Spinal cord (tissue), 10 donors: ENCODE measurements around the gene FAM131C. TPM values are rescaled to one million over a fixed set of nuclear protein-coding genes. Genes with fewer than 3 reads are reported as not detected.

Experiments used
- DNase-seq, 6 donors: peaks; one replicate each; pipeline versions ENCODE4 v3.0.0 to v3.0.0-alpha.2; 2013 to 2015; ENCODE audit warnings: low spot score in 6 of 6, low read depth in 4 of 6
- H3K27ac ChIP-seq: one replicate; pipeline ENCODE4 v1.5.1; 2013; ENCODE audit warnings: low read depth, low read length, control low read depth
- H3K27me3 ChIP-seq: one replicate; pipeline ENCODE4 v1.6.1; 2013; ENCODE audit warnings: low read length; ENCODE audit not compliant: control insufficient read depth, insufficient read depth
- H3K36me3 ChIP-seq: one replicate; pipeline ENCODE4 v1.6.1; 2013; ENCODE audit warnings: low read length; ENCODE audit not compliant: control insufficient read depth, insufficient read depth
- H3K4me1 ChIP-seq: one replicate; pipeline ENCODE4 v1.6.1; 2013; ENCODE audit warnings: low read length; ENCODE audit not compliant: control insufficient read depth, insufficient read depth
- H3K4me3 ChIP-seq: one replicate; pipeline ENCODE4 v1.5.1; 2013; ENCODE audit warnings: low read depth, low read length, control low read depth
- H3K9me3 ChIP-seq: one replicate; pipeline ENCODE4 v1.6.1; 2013; ENCODE audit warnings: low read length; ENCODE audit not compliant: control insufficient read depth, insufficient read depth
- WGBS: methylation state at CpG from one replicate; pipeline ENCODE4 v1.1.5; 2013; ENCODE audit warnings: missing lambda C conversion rate; ENCODE audit not compliant: insufficient coverage; 5-methylcytosine and 5-hydroxymethylcytosine counted together
- polyA plus RNA-seq, 2 donors: library from polyadenylated mRNA; unstranded; fragments of 120-200 nt; gene quantifications; one replicate each; pipeline ENCODE4 v1.2.1, GENCODE V29; 2013; ENCODE audit not compliant: insufficient read length in 2 of 2
- total RNA-seq, 2 donors: library from RNA; depleted of rRNA in 1 of 2; stranded (reverse); fragments of 120-200 nt in 1 of 2; fragments of >200 nt in 1 of 2; gene quantifications; one replicate each; pipeline versions ENCODE4 v1.2.3 to v1.2.4, GENCODE V29; 2013 to 2014
- donor health status: healthy.

FAM131C gene
- total and polyA plus RNA-seq, 4 donors = 1.9 to 26.4 (median 12.6) TPM

DNA sequence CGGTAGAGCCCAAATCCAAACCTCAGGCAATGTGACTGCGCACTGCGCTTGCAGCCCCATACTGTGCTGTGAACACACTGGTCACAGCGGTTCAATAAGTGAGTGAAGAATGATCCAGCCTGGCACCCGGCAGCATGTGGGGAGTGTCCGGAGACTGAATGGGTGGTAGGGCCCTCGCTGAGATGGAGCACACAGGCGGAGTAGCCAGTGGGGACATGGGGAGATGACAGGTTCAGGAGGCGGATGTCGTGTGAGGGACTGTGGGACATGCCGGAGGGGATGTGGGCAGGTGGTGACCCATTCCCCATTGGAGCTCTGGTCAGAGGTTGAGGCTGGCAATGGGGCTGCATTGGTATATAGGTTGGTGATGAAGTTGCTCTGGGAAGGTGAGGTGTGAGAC, 63.8 kb downstream of the FAM131C start:
- 90% methylated on average over 11 of the region's 11 CpGs for WGBS
- H3K27ac ChIP-seq = no peak overlapping the region
- peaks cover 2% of the 10 kb centered on the region for H3K36me3 ChIP-seq
- no peaks in the 10 kb centered on the region for H3K27me3 ChIP-seq
- peaks cover 28% of the 10 kb centered on the region for H3K4me1 ChIP-seq
- no peaks in the 10 kb centered on the region for H3K9me3 ChIP-seq
- DNase-seq = no peak
- no peak overlapping the region for H3K4me3 ChIP-seq

GRCh38 chr1:16009030-16009460, 64.4 kb downstream of the FAM131C start:
- H3K27ac ChIP-seq = no peak overlapping the region
- no peaks in the 10 kb centered on the region for H3K9me3 ChIP-seq
- peaks cover 25% of the 10 kb centered on the region for H3K4me1 ChIP-seq
- H3K36me3 ChIP-seq = peaks cover 2% of the 10 kb centered on the region
- 0% methylated on average over 4 of the region's 4 CpGs for WGBS
- H3K4me3 ChIP-seq = no peak overlapping the region
- peak in 5 of 6 donors; percentile 63 to 93 (median 68) for DNase-seq
- no peaks in the 10 kb centered on the region for H3K27me3 ChIP-seq

Other genes starting within 250 kb of the FAM131C start
- gene SPEN, start 225.9 kb downstream of the FAM131C start, total RNA-seq = 10 to 100 TPM; 37.9 to 59.0 TPM
- gene SPEN, start 225.9 kb downstream of the FAM131C start, polyA plus RNA-seq = 10 to 100 TPM; 74.6 to 79.9 TPM
- gene ZBTB17, start 97.5 kb downstream of the FAM131C start, total RNA-seq = 10 to 100 TPM; 16.7 to 37.5 TPM
- 10 to 100 TPM; 40.6 to 50.8 TPM for gene ZBTB17, start 97.5 kb downstream of the FAM131C start, polyA plus RNA-seq
- 1 to 10 TPM in 1 of 2 donors, under 1 TPM in 1; 0.99 to 2.5 TPM for gene SRARP, start 69.4 kb downstream of the FAM131C start, total RNA-seq
- gene SRARP, start 69.4 kb downstream of the FAM131C start, polyA plus RNA-seq = 1 to 10 TPM; 1.7 to 1.8 TPM
- 1 to 10 TPM; 1.4 to 1.6 TPM for gene HSPB7, start 55.6 kb downstream of the FAM131C start, total RNA-seq
- 1 to 10 TPM; 2.6 to 2.7 TPM for gene HSPB7, start 55.6 kb downstream of the FAM131C start, polyA plus RNA-seq
- 1 to 10 TPM in 1 of 2 donors, under 1 TPM in 1; 0.10 to 1.8 TPM for gene CLCNKA, start 51.6 kb downstream of the FAM131C start, total RNA-seq
- 1 to 10 TPM in 1 of 2 donors, not detected in 1; 1.0 TPM for gene CLCNKA, start 51.6 kb downstream of the FAM131C start, polyA plus RNA-seq
- gene CLCNKB, start 29.9 kb downstream of the FAM131C start, total RNA-seq = 1 to 10 TPM in 1 of 2 donors, under 1 TPM in 1; 0.40 to 1.9 TPM
- 1 to 10 TPM; 1.1 to 1.3 TPM for gene CLCNKB, start 29.9 kb downstream of the FAM131C start, polyA plus RNA-seq
- 1 to 10 TPM; 4.4 to 5.0 TPM for gene EPHA2, start 82.4 kb upstream of the FAM131C start, total RNA-seq
- 1 to 10 TPM; 2.4 to 3.7 TPM for gene EPHA2, start 82.4 kb upstream of the FAM131C start, polyA plus RNA-seq
- gene ARHGEF19, start 139.0 kb upstream of the FAM131C start, total RNA-seq = 1 to 10 TPM; 1.6 to 2.8 TPM
- 1 to 10 TPM; 2.3 to 5.1 TPM for gene ARHGEF19, start 139.0 kb upstream of the FAM131C start, polyA plus RNA-seq
- gene CPLANE2, start 163.5 kb upstream of the FAM131C start, total RNA-seq = 10 to 100 TPM; 12.1 to 13.3 TPM
- 10 to 100 TPM; 12.2 to 14.3 TPM for gene CPLANE2, start 163.5 kb upstream of the FAM131C start, polyA plus RNA-seq